ENCODE data around the gene FCRL3.
A peak's percentile ranks its signal among the peaks of the same experiment; 100 is the strongest.
"Not testable (repeated sequence)": the region's sequence is repeated elsewhere in the genome, so short reads cannot be mapped to it uniquely, and the experiment has no call there.

The FCRL3 gene

GRCh38 chr1:157700732-157701131 is at the start of gene FCRL3:
TSS of gene FCRL3 (minus strand) at chr1:157700769. CDS start at chr1:157700489, 280 bp downstream.
- DNase-seq = no peak

DNA sequence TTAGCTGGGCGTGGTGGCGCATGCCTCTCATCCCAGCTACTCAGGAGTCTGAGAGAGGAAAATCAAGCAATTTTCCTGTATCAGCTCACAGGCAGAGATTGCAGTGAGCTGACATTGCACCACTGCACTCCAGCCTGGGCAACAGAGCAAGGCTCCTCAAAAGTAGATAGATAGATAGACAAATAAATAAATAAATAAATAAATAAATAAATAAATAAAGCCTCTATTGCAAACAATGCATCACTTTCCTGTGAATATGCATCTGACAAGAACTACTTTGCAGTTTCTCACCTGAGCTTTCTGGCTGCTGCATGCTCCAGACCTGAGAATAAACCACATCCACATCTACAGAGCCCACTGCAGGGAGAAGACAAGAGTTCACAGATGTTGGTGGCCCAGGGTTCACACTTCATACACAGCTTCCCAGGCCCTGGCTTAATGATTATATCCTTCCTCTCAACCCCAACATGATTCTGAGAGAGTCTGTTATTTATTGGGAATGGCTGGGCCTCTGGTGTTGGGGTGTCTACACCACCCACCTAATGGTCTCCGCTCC is 47.8 kb upstream of the FCRL3 start:
- DNase-seq = no peak

DNA sequence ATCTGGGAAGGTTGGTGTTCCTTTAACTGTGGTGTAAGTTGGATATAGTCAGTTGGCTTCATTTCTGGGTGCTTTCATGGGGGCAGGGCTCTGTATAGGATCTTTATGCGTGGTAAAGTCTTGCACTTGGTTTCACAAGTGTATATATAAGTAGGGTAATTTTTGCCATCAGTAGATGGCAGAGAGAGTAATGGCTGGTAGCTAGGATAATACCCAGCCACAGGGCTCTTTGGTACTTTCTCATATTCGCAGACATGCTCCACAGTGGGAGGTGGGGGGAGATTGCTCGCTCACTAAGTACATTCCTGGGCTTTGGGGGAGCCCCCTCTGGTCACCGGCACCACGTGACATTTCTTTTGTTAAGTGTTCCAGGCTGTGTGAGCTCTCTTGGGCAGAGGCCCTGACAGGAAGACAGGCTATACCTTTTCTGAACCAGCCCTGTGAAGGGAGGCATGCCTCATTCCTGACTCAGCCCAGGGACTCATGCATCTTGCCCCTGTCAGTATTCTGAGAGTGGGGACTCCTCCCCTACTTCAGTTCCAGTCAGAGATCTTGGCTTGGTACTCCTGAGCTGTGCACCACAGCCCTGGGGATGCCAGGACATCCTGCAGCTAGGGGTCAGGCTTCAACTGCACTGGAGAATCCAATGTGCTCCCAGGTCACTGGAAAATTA is 38.8 kb upstream of the FCRL3 start:
- DNase-seq = no peak

GRCh38 chr1:157735991-157736390 is 35.4 kb upstream of the FCRL3 start:
- DNase-seq = not testable (repeated sequence)

- no peak for DNase-seq
These were observed 33.8 kb upstream of the FCRL3 start for GRCh38 chr1:157734321-157734720.

- DNase-seq = no peak
These were observed 32.2 kb upstream of the FCRL3 start for GRCh38 chr1:157732755-157733154.

DNA sequence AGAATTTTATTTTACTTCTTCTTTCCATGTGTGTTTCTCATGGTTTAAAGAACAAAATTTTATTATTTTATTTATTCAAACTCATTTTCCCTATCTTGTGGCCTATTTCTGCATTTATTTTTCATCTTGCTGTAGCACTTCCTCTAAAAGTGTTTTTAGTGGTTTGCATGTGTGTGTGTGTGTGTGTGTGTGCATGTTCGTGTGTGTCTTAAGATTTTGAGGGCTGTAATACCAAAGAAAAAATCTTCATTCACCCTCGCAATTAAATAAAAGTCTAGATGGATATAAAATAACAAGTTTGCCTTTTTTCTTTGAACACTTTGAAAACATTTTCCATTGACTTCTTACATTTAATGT is 24.6 kb upstream of the FCRL3 start:
- DNase-seq = no peak

GRCh38 chr1:157724537-157725220 is 24.1 kb upstream of the FCRL3 start:
- no peak for DNase-seq

GRCh38 chr1:157723157-157723556 is 22.6 kb upstream of the FCRL3 start:
- no peak for DNase-seq

DNA sequence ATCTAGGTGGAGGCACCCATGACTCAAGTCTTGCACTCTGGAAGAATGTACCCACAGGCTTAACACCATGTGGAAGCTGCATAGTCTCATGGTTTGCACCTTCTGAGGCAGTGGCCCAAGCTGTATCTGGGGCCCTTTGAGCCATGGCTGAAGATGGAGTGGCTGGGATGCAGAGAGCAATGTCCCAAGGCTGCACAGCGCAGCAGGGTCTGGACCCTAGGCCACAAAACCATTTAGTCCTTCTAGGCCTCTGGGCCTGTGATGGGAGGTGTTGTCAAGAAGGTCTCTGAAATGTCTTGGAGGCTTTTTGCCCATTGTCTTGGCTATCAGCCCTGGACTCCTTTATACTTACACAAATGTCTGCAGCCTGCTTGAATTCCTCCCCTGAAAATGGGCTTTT is 21.4 kb upstream of the FCRL3 start:
- no peak for DNase-seq

- DNase-seq = no peak
These were observed 15.2 kb upstream of the FCRL3 start for GRCh38 chr1:157715736-157716135.

DNA sequence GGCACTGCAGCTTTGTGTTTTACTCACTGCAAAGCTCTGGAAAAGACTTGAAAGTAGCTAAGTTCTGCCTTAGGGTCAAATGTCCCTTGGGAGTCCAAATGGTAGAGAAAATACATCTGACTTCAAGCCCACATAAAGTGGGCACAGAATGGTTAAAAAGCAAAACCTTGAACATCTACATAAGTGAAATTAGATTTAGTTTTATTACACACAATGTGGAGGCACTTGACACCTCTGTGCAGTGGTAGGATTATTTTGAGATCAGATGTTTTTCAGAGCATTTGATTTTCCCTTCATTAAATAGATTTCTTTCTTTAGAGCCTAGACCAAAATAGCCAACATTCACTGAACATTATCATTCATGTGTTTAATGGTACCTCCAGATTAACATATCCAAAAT is 11.2 kb upstream of the FCRL3 start:
- no peak for DNase-seq

DNA sequence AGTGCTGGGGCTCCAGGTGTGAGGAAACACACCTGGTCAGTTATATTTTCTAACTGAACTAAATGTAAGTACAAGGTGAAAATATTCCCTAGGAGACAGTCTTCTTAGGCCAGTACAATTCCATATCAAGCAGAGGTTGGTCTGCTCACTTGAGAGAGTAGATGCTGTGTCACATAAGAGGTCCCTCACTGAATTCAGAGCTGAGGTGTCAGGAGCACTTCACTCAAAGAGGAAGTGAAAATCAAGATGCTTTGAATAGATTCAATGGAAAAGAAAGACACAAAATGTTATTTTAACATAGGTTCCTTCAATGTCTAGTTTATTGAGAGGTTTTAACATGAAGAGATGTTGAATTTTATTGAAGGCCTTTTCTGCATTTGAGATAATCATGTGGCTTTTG is 4.3 kb upstream of the FCRL3 start:
- no peak for DNase-seq

DNA sequence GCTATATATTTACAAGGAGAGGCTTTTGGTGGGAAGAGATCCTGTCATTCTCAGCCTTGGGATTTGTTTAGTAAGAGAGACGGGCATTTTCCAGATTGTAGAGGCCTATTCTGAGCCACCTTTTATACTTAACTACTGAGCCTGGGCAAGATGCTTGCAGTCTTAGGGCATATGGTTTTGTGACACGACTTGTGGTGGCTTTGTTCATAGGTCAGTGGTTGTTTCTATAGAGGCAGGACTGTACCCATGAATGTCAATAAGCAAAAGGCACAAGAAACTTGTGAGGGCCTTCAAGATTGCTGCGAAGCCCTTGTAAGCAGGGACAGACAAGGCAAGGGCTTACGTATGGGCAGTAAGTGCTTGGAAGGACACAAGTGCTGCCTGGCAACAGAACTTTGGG is 3.4 kb upstream of the FCRL3 start:
- DNase-seq = no peak

GRCh38 chr1:157702308-157702825 is 1.8 kb upstream of the FCRL3 start:
- no peak for DNase-seq

- DNase-seq = no peak
These were observed 264 bp downstream of the FCRL3 start for GRCh38 chr1:157700305-157700704.

- no peak for DNase-seq
These were observed 2.6 kb downstream of the FCRL3 start for GRCh38 chr1:157697781-157698569.

DNA sequence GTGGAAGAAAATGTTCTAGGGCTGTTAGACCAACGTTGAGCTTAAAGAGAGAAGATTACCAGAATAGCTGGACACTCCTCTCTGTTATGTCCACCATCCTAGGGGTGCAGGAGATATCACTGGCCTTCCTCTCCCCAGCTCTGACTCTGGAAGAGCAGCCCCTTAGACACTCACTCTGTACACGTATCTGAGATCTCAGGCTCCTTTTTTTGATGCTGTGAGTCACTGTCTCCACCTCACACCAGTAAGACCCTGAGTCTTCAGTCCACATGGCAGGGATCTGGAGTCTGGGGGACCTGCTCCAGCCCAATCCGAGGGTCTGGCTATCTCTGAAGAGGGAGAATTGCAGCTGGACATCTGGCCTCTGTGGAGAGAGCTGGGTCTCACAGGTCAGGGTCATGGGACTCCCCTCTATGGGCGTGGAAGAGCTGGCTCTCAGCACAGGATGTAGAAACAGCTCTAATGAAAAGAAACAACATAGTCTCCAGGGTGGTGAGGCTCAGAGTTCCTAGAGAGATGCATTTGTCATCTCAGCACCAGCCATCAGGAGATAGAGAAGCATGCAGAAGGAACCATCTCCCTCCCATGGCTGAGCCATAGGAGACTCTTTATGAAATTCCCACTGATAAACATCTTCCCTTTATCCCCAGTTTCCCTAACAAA is 3.5 kb downstream of the FCRL3 start:
- DNase-seq = no peak

DNA sequence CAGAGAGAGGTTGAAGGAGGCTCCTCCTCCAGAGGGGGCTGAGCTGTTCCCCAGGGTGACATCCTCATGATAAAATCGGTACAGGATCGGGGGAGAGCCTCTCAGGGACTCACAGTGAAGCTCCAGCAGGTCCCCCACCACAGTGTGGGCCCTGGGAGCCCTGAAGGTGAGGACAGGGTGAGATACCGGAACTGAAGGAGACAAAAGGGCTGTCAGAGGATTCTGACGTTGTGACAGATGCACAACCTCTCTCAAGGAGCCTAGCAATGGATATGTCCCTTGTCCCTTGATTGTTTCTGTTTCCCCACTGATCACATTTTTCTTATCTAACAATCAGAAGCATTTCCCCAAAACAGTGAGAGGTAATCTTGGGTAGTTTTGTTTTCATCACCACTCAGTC is 5.2 kb downstream of the FCRL3 start:
- DNase-seq = no peak

- DNase-seq = peak; percentile 61
These were observed 9.2 kb downstream of the FCRL3 start for GRCh38 chr1:157691285-157691920.

- DNase-seq = peak; percentile 4
These were observed 17.7 kb downstream of the FCRL3 start for GRCh38 chr1:157682710-157683437.

DNA sequence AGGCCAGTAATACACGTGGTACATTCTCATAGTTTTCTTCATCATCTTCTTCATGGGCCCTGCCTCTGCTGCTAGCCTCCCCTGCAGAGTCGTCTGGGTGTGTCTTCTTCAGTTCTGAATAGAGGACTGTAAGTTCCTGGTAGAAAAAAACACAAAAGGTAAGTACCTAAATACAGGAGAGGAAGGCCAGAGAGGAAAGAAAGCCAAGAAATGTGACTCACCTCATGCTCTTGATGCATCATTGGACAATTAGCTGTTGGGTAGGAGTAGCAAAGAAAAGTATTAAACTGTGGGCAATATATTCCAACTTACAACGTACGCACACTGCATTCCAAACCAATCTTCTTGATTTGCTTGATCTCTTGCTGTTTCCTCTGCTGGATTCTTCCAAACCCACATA is 21.8 kb downstream of the FCRL3 start:
- no peak for DNase-seq

All from NCI-H510A treated with DMSO at 0.1 percent for 48 hours (cell line).